NCI-H524 treated with DMSO at 0.1 percent for 48 hours (cell line): ENCODE measurements around the gene CCDC170.
"Not testable (repeated sequence)": the region's sequence is repeated elsewhere in the genome, so short reads cannot be mapped to it uniquely, and the experiment has no call there.

Source experiments
- DNase-seq: peaks from one replicate; lab custom pipeline; 2025; lab: John Stamatoyannopoulos, UW

The CCDC170 gene, protein sequence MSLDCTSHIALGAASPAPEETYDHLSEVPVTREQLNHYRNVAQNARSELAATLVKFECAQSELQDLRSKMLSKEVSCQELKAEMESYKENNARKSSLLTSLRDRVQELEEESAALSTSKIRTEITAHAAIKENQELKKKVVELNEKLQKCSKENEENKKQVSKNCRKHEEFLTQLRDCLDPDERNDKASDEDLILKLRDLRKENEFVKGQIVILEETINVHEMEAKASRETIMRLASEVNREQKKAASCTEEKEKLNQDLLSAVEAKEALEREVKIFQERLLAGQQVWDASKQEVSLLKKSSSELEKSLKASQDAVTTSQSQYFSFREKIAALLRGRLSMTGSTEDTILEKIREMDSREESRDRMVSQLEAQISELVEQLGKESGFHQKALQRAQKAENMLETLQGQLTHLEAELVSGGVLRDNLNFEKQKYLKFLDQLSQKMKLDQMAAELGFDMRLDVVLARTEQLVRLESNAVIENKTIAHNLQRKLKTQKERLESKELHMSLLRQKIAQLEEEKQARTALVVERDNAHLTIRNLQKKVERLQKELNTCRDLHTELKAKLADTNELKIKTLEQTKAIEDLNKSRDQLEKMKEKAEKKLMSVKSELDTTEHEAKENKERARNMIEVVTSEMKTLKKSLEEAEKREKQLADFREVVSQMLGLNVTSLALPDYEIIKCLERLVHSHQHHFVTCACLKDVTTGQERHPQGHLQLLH

GRCh38 chr6:151493804-151494234 lies at the start of gene CCDC170:
CCDC170 (plus strand) TSS chr6:151494017; CDS start chr6:151494129, 112 bp downstream.
- no peak for DNase-seq

GRCh38 chr6:151445482-151445881 lies 48.3 kb upstream of the CCDC170 start:
- no peak for DNase-seq

DNA sequence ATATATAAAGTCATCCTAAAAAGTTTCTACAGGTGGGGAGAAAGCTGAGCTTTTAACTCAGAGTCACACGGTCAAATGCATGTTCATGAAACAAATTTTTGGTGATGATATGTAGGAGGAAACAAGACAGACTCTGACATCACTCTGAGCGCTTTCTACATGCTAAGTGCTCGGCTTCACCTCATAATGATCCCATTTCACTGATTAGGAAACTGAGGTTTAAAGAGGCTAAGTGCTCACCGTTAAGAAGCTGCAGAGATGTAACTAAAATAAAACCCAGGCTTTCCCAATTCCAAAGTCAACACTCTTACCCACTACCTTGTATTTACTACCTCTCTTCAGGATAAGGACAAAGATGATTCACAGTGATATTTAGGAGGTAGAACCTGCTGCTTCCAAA lies 46.6 kb upstream of the CCDC170 start:
- no peak for DNase-seq

GRCh38 chr6:151448623-151449022 lies 45.2 kb upstream of the CCDC170 start:
- DNase-seq: no peak

DNA sequence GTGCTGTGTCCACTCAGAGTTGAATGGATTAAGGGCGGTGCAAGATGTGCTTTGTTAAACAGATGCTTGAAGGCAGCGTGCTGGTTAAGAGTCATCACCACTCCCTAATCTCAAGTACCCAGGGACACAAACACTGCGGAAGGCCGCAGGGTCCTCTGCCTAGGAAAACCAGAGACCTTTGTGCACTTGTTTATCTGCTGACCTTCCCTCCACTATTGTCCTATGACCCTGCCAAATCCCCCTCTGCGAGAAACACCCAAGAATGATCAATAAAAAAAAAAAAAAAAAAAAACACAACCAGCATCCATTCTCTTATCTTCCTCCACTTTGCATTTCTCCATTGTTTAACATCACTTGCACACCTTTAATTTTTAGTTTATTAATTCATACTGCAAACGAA lies 42.9 kb upstream of the CCDC170 start:
- DNase-seq: not testable (repeated sequence)

GRCh38 chr6:151451417-151451949 lies 42.3 kb upstream of the CCDC170 start:
- DNase-seq: no peak

DNA sequence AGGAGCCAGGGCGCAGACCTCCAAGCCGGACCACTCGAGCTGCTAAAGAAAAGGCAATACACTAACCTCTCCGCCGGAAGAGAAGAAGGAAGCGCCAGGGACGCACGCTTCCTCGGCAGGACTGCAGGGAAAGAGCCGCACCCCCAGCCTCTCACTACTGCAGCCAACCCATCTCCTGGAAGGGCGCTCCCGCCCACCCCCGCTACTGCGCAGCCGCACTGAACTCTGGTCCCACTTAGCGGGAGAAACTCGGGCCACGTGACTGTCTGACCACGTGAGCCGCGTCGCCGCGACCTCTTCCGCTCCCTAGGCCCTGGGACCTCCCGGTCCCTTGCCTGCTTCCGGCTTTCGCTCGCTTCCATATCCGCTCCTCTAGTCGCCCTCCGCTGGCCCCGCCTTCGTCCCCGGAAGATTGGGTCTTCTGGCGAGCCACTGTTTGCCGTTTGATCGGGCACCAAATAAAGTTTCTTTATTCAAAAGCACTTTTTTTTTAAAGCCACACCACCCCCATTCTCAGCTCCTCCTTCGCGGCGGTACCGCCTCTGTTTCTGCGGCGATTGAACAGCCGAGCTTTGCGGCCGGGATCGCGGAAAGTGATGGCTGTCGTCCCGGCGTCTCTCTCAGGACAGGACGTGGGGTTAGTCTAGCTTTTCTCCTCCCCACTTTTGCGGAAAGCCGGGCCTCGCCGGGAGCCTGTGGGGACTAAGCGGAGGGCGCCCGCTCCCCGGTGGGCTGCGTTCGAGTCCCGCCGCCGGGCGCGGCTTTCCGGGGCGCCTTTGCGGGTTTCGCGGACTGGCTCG lies 41.7 kb upstream of the CCDC170 start, which contains the start of gene RMND1:
TSS of gene RMND1 (minus strand) at position 177 of the 800 bp plus-strand sequence. CDS start 6,315 bp downstream, outside the sequence.
- DNase-seq: peak; percentile 99

GRCh38 chr6:151452750-151453427 lies 40.9 kb upstream of the CCDC170 start:
- DNase-seq: no peak

GRCh38 chr6:151455751-151456398 lies 37.9 kb upstream of the CCDC170 start:
- DNase-seq: peak; percentile 51

DNA sequence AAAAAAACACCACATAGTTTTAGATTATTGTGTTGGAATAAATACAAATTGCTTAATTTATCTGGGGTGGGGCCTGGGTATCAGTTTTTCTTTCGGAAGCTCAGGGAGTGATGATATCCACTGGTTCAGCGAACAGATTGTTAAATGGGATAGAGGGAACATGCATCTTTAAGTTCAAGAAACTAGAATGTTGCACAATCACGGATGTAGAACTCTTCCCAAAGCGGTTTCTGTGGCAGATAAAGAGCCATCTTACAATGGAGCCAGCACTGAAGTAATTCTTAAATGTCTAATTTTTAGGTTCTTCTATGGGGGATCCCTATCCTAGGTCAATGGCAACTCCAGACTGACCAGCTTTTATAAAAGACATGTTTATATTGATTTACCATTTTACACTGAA lies 32.1 kb upstream of the CCDC170 start:
- no peak for DNase-seq

DNA sequence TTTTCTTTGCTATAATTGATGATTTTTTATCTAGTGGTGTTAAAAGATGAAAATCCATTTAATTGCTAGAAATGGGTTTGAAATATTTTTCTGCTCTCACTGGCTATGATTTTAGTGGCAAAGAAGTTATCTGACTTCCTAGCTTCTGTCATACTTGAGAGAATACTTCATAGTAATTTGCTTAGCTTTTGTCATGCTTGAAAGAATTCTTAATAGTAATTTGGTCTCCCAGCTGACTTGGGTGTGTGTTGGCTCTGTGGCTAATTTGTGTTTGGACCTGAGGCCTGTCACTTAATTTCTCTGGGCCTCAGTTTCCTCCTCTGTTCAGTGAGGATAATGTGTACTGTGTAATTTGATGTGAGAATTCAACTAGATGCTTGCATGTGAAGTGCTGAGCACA lies 29.1 kb upstream of the CCDC170 start:
- no peak for DNase-seq

- peak; percentile 78 for DNase-seq
These were observed 17.9 kb upstream of the CCDC170 start for GRCh38 chr6:151475653-151476523.

- DNase-seq: no peak
These were observed 16.1 kb upstream of the CCDC170 start for GRCh38 chr6:151477726-151478125.

DNA sequence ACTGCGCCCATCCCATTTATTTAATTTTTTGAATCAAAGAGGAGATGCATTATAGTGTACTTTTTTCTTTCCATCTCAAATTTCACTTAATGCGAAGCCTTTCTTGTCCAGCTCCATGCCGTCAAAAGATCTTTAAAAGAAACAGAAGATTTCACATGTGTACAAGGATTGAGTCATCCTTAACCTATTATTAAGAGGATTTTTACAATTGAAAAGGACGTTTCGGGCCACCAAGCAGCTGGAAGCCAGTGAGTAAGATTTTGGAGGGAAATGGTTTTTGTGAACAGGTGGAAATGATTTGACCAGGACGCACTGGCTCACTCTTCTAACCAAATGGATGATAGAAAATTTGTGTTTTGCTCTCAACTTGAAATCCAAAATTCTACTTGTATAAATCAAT lies 15.1 kb upstream of the CCDC170 start:
- DNase-seq: no peak

GRCh38 chr6:151481786-151482185 lies 12.0 kb upstream of the CCDC170 start:
- DNase-seq: no peak

GRCh38 chr6:151482290-151482689 lies 11.5 kb upstream of the CCDC170 start:
- DNase-seq: no peak

DNA sequence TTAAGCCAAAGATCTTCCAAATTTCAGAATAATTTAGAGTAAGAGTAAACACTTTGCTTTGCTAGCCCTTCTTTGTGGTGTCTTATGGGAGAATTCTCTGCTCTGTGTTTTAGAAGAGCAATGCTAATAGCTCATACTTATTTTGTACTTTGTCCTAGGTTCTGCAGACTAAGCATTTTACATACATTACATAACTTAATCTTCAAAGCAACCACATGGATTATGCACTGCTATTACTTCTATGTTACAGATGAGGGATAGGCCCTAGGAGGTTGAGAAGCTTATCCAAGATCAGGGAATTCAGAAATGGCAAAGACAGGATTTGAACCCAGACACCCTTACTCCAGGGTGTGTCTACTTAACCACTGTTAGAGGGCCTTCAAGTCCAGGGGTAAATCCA lies 9.8 kb upstream of the CCDC170 start:
- no peak for DNase-seq

DNA sequence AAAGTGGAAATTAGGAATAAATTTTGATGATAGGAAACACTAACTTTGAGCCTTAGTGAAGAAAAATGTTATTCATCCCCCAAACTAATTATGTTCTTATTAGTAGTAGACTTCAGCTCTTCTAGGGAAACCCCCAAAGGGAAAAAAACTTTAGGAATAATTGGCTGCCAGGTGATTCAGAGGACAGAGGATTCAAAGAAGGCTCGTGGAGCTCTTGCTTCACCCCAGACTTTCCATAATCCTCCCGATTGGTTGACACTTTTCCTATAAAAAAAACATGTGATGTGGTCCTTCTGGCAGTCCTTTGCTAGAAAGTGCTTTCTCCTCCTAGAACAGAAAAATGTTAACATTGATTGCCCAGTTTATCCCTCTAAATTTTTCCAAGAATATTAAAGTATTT lies 5.6 kb upstream of the CCDC170 start:
- no peak for DNase-seq

DNA sequence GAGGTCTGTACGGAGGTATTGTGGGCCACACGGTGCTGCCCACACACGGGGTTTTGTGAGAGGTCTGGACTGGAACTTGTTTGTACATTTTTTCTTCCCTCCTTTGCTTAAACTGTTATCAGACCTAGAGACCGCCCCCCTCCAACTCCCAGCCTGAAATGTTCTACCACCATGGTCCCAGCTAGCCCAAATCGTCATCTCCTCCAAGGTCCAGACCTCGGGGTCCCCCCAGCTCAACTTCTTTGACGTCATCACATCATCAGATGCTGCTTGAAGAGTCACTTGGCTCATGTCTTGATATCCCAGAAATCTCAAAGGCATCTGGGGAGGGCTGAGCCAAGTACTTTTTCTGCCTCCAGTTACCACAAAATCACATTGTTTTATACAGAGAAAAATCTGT lies 2.8 kb upstream of the CCDC170 start:
- no peak for DNase-seq
